CD4-positive, alpha-beta T cell treated with Interleukin-1 beta for 1 hour (primary cell): ENCODE results near the gene ADCY4.

Experiments
- DNase-seq, 2 donors: peaks; one replicate each; pipeline ENCODE4 v3.0.0-alpha.2; 2020 to 2022

The ADCY4 gene

GRCh38 chr14:24271134-24271833 is 63.6 kb downstream of the ADCY4 start, which contains the start of gene RABGGTA:
Gene RABGGTA (minus strand): TSS chr14:24271597. CDS start chr14:24271115, 482 bp downstream.
- DNase-seq: peak; percentile 96

- no peak for DNase-seq
These were observed 64.2 kb downstream of the ADCY4 start for GRCh38 chr14:24270537-24271133.

GRCh38 chr14:24269910-24270536 is 64.8 kb downstream of the ADCY4 start:
- no peak for DNase-seq

- DNase-seq: no peak
These were observed 65.5 kb downstream of the ADCY4 start for GRCh38 chr14:24269368-24269767.
